MV-4-11 (cell line): ENCODE results near the gene RAB22A.

Source experiments
- DNase-seq: peaks from one replicate; lab custom pipeline; 2025; lab: John Stamatoyannopoulos, UW

Gene RAB22A

DNA sequence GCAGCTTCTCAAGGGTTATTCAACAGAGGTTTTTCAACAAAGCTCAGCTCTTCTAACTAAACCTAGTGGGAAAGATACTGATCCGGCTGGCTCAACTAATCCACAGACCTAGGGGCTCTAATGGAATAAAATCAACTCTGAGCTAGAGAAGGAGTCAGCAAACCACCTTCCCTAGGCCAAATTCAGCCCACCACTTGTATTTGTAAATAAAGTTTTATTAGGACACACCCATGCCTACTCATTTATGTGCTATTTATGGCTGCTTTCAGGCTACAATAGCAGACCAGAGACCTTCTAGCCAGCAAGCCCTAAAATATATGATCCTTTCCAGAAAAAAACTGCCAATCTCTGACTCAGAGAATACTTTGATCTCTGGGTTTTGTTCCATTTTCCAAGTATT lies 6.0 kb upstream of the RAB22A start:
- no peak for DNase-seq

DNA sequence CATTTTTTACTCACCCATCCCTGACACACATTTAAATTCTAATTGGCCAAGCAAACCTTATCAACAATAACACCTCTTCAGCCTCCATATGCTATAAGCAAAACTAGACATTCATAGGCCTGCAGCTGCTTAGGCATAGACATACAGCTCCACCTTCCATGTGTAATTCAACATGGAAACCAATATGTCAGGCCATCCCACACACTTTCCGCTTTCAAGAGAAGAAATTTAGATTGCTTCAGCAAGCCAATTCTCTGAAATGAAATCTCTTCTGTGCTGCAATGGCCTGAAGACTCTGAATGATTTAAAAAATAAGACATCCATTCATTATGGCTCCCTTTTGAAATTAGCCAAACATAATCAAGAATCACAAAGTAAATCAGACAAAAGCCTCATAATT lies 4.5 kb upstream of the RAB22A start:
- DNase-seq: no peak

- DNase-seq: peak; percentile 93
These were observed 2.9 kb upstream of the RAB22A start for GRCh38 chr20:58306421-58307261.

- DNase-seq: no peak
These were observed 2.2 kb upstream of the RAB22A start for GRCh38 chr20:58307270-58307669.

DNA sequence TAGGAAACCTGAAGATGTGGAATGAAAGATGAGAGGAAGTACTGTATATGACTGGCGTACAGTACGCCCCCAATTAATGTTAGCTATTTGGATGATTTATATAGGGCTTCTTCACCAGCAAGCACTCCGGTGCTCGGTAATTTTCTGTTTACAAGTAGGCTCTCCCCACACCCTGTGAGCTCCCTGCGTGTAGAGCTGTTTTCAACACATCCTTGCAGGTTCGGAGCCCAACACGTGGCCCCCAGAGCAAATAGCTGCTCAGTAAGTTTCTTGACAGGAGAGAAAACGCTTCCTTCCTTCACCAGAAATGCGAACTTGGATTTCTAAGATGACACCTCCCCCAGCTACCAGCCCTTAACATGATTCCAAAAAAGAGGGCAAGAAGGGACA lies 1.2 kb upstream of the RAB22A start:
- no peak for DNase-seq

- no peak for DNase-seq
These were observed 611 bp upstream of the RAB22A start for GRCh38 chr20:58308680-58309527.

DNA sequence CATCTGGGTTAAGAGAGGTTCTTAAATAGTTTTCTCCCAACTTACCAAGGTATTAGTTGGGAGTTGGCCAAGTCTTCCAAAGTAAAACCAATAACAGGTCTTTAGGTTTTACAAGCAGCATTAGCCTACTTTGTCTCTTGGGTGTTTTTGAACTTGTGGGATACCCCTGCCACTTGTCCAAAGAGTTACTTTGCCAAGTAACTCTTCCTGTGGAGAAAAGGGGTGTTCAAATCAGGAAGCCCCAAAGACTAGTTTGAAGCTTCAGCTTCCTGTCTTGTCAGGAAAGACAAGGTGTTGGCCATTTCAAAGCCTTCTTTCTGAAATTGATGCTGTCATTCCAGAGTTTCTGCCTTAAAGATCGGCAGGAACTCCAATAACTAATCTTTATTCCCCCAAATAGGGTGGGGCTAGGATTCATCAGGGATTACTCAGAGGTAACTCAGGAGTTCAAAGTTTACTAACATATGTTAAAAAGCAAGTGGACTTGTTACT lies 822 bp downstream of the RAB22A start:
- peak; percentile 1 for DNase-seq

DNA sequence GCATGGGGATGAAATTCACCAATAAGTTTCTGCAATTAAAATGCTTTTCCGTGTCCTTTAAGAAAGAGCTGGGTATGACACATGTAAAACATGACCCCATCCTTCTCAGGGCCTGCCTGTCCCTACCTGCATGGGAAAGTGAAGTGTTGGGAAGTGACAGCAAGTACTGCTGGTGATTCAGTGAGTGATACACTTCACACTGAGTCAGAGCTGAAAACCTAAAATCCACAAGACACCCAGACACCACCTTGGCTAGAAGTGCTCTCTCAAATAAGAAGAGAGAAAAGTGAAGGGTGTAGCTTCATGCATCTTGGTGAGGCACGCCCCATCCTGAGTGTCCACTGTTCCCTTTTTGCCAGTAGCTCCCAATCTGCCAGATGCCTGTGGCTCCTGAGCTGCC lies 3.3 kb downstream of the RAB22A start:
- no peak for DNase-seq

- DNase-seq: peak; percentile 80
These were observed 3.9 kb downstream of the RAB22A start for GRCh38 chr20:58313396-58313795.

- no peak for DNase-seq
These were observed 11.7 kb downstream of the RAB22A start for GRCh38 chr20:58321205-58321604.

DNA sequence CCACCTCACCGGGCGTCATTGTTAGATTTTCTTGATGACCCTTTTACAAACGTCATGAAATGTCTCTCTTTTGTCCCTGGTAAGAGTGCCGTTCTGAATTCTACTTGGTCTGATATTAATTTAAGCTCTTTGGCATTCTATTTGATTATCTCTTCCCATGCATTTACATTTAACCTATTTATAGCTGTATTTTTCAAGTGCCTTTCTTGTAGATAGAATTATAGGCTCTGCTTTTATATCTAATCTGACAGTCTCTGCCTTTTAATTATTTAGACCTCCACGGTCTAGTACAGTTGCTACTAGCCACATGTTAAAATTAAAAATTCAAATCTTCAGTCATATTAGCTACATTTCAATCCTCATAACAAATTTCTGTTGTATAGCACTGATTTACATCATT lies 12.6 kb downstream of the RAB22A start:
- DNase-seq: no peak

- DNase-seq: no peak
These were observed 16.4 kb downstream of the RAB22A start for GRCh38 chr20:58325912-58326311.

DNA sequence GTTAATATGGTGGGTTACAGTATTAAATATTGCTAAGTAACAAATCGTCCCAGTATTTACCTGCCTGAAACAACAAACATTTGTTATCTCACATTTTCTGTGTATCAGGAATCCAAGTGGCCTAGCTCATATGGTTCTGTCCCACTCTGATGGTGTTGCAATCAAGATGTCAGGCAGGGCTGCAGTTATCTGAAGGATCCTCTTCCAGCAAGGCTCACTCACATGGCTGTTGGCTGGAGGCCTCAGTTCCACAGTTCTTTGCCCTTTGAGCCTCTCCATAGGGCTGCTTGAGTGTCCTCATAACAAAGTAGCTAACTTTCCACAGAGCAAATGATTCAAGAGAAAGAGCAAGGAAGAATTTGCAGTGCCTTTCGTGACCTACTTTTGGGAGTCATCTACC lies 17.7 kb downstream of the RAB22A start:
- DNase-seq: no peak

- no peak for DNase-seq
These were observed 19.3 kb downstream of the RAB22A start for GRCh38 chr20:58328836-58329235.

- DNase-seq: no peak
These were observed 20.2 kb downstream of the RAB22A start for GRCh38 chr20:58329711-58330110.

DNA sequence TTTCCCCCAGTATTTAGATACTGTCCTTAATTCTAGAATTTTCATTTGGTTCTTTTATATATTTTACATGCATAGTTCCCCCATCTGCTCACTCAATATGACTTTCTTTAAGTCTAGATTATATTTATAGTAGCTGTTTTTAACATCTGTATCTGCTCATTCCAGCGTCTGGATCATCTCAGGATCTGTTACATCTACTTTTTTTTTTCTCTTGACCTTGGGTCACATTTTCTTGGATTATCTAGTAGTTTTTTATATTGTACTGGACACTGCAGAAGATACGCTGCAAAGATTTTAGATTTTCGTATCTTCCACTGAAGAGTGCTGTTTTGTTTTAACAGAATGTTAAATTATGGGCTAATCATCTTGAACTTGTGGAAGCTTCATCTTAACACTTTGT lies 20.7 kb downstream of the RAB22A start:
- no peak for DNase-seq

GRCh38 chr20:58330687-58331086 lies 21.2 kb downstream of the RAB22A start:
- DNase-seq: no peak

DNA sequence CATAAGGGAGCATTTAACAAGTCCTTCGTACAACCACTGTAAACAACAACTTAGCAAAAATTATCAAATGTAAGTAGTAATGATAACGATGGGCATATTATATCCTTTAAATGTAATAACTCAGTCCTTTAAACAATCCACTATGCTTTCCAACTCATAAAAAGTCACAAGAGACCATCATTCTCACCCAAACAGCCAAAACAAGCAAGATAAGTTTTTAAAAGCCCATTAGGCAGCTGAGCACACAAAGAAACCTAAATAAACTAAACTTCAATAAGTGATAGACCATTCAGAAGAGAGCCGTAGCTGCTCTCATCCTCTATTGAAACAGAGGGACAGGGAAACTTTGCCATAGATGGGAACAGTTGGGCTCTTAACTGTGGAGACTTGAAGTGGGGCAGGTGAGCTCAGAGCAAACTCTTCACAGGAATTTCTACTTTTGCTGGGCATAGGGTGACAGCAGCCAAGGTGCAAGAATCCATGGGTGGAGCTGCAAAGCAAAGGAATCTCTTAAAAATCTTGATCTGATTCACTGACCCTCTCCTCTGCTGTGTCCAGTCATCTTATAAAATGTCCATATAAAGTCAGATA lies 22.5 kb downstream of the RAB22A start:
- no peak for DNase-seq

- DNase-seq: no peak
These were observed 30.2 kb downstream of the RAB22A start for GRCh38 chr20:58339741-58340140.

- DNase-seq: no peak
These were observed 30.6 kb downstream of the RAB22A start for GRCh38 chr20:58340151-58340550.

DNA sequence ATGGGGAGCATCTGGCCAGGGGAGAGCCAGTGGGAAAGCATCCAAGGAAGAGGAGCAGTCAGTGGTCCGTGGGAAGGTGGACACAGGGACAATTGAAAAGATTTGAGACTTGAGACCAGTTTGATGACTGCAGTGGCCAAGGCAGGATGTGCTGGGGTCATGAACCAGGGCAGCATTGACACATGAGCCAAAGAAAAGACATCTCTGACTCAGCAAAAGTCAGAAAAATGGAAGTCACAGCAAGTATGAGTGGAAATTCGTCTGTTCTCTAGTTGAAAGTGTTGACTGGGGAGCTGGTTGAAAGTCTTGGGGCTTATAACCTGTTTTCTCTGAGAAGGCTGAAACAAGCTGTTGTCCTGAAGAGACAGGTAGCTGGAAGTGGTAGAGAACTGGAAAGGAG lies 31.3 kb downstream of the RAB22A start:
- no peak for DNase-seq

- DNase-seq: no peak
These were observed 32.8 kb downstream of the RAB22A start for GRCh38 chr20:58342104-58342945.
